Lower lobe of right lung (tissue), 2 donors: ENCODE results near the gene ENOX1. TPM values are rescaled to one million over a fixed set of nuclear protein-coding genes. Genes with fewer than 3 reads are reported as not detected.

Experiments
- ATAC-seq, 2 donors: fragments of 200-7000 bp; cut with Tn5 transposase; one replicate each; pipeline ENCODE4 v1.9.1; 2020 to 2022; ENCODE audit warnings: mild to moderate bottlenecking in 2 of 2, moderate library complexity in 2 of 2
- DNase-seq: peaks from one replicate; pipeline ENCODE4 v3.0.0-alpha.2; 2020
- H3K27ac ChIP-seq: fragments of 200-600 bp; one replicate; pipeline ENCODE4 v1.8.0; 2022
- H3K27me3 ChIP-seq: fragments of 200-600 bp; one replicate; pipeline ENCODE4 v1.8.0; 2022; ENCODE audit warnings: low read depth
- H3K36me3 ChIP-seq: fragments of 200-600 bp; one replicate; pipeline ENCODE4 v1.8.0; 2022; ENCODE audit warnings: mild to moderate bottlenecking
- H3K4me1 ChIP-seq: fragments of 200-600 bp; one replicate; pipeline ENCODE4 v1.8.0; 2022
- H3K4me3 ChIP-seq: fragments of 200-600 bp; one replicate; pipeline ENCODE4 v1.8.0; 2022; ENCODE audit warnings: mild to moderate bottlenecking
- H3K9me3 ChIP-seq: fragments of 200-600 bp; one replicate; pipeline ENCODE4 v1.8.0; 2022
- CTCF ChIP-seq: fragments of 200-600 bp; IDR thresholded peaks from one replicate; pipeline ENCODE4 v1.8.0; 2022; ENCODE audit warnings: antibody characterized with exemption, mild to moderate bottlenecking
- intact Hi-C: fragments of 100-400 bp; cut with DNase I; formaldehyde crosslinking; loops from one replicate; pipeline ENCODE4 v1.11.0; 2022
- total RNA-seq: library from RNA; stranded (reverse); fragmentation: NEBNext Ultra II Directional; extraction: Animal tissue kit (Norgen Biotek cat#: 25700); gene quantifications from one replicate; pipeline ENCODE4 v1.2.1, GENCODE V29; 2021
- donor health status: DM: no; HTN: yes; CAD: no; lungs with severe emphysema.

The ENOX1 gene
- total RNA-seq, 1 donor from 2014 or later = 2.0 TPM

DNA sequence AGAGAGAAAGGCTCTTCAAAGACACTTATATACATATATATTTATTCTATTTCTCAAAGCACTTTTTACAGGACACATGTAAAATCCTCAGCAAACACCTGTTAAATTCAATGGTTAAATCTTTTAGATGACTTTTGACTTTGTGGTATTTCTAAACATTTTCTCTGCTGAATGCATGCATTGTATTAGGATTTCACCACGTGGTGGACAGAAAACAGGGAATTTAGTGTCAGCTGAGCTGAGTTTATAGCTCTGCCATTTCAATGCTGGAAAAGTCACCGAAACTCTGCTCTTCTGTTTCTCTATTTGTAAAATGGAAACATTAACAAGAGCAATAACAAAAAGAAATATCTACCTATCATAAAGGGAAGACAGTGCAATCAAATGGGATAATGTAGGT is 375.6 kb downstream of the ENOX1 start:
- no peaks in the 10 kb centered on the region for H3K4me1 ChIP-seq
- H3K27me3 ChIP-seq = no peaks in the 10 kb centered on the region
- H3K27ac ChIP-seq = no peak overlapping the region
- DNase-seq (no peak), ATAC-seq (no peak)
- intact Hi-C loops = no loop called here
- no peaks in the 10 kb centered on the region for H3K36me3 ChIP-seq
- TF ChIP-seq CTCF = no peak
- no peaks in the 10 kb centered on the region for H3K9me3 ChIP-seq
- no peak overlapping the region for H3K4me3 ChIP-seq

DNA sequence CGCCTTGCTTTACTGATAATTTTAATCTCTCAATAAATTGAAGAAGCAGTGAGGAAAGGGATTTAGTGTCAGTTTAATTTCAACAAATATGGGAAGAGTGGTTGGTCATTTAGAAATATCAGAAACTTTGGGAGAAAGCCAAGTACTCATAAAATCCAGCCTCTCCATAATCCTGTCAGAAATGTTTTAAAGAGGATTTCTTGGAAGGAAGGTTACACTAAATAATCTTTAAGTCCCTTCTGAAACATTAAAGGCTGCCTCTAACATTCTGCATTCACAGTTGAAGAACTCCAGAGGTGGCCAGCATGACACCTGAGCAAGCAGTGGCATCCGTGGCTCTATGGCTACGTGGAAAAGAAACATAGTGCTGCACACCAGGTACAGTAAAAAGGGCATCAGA is 378.5 kb downstream of the ENOX1 start:
- no peaks in the 10 kb centered on the region for H3K9me3 ChIP-seq
- intact Hi-C loops = no loop called here
- H3K4me1 ChIP-seq = no peaks in the 10 kb centered on the region
- DNase-seq (no peak), ATAC-seq (no peak)
- no peaks in the 10 kb centered on the region for H3K27me3 ChIP-seq
- H3K36me3 ChIP-seq = no peaks in the 10 kb centered on the region
- no peak overlapping the region for H3K4me3 ChIP-seq
- H3K27ac ChIP-seq = no peak overlapping the region
- TF ChIP-seq CTCF = no peak

- H3K36me3 ChIP-seq = no peaks in the 10 kb centered on the region
- H3K9me3 ChIP-seq = no peaks in the 10 kb centered on the region
- TF ChIP-seq CTCF = no peak
- no peak for ATAC-seq
- H3K4me1 ChIP-seq = no peaks in the 10 kb centered on the region
- no peaks in the 10 kb centered on the region for H3K27me3 ChIP-seq
- intact Hi-C loops = no loop called here
- no peak for DNase-seq
- no peak overlapping the region for H3K27ac ChIP-seq
- H3K4me3 ChIP-seq = no peak overlapping the region
Measured at GRCh38 chr13:43407023-43407581, 379.7 kb downstream of the ENOX1 start.

DNA sequence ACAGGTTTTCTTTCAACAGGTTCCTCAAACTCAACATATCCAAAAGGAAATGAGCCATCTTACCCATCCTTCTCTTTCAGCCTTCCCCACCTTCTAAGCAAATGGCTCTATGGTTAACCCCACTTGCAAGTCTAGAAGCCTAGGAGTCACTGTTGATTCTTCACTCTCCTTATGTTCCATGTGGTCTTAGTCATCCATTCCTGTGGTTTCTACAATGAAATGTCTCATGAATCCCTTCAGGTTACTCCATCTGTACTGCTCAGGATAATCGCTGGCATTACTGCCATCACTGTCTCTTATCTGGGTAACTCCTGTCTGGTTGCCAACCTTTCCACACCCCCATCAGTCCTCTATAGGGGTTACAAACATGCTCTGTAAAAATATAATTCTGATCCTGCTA is 381.3 kb downstream of the ENOX1 start:
- no peaks in the 10 kb centered on the region for H3K9me3 ChIP-seq
- H3K4me3 ChIP-seq = no peak overlapping the region
- ATAC-seq (no peak), DNase-seq (no peak)
- no peak overlapping the region for H3K27ac ChIP-seq
- H3K36me3 ChIP-seq = no peaks in the 10 kb centered on the region
- H3K27me3 ChIP-seq = no peaks in the 10 kb centered on the region
- intact Hi-C loops = no loop called here
- H3K4me1 ChIP-seq = no peaks in the 10 kb centered on the region
- no peak for TF ChIP-seq CTCF

DNA sequence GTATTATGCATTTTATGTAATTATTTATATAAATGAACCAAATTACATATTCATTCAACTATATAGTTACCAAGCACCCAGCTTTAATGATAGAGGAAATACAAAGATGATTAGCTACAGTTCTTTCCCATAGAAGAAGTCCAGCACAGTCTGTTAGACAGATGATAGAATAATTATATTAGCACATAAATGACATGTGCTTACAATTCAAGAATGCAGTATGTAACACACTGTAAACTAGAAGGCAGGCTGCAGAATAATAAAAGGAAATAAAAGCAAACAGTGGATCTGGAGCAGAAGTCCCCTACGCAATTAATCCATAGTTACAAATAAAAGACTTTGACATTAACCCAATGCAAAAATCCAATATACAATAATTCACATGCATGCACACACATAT is 384.4 kb downstream of the ENOX1 start:
- H3K9me3 ChIP-seq = no peaks in the 10 kb centered on the region
- TF ChIP-seq CTCF = no peak
- no peaks in the 10 kb centered on the region for H3K4me1 ChIP-seq
- no peak for ATAC-seq
- intact Hi-C loops = no loop called here
- no peaks in the 10 kb centered on the region for H3K36me3 ChIP-seq
- no peak overlapping the region for H3K27ac ChIP-seq
- no peaks in the 10 kb centered on the region for H3K27me3 ChIP-seq
- DNase-seq = no peak
- no peak overlapping the region for H3K4me3 ChIP-seq

DNA sequence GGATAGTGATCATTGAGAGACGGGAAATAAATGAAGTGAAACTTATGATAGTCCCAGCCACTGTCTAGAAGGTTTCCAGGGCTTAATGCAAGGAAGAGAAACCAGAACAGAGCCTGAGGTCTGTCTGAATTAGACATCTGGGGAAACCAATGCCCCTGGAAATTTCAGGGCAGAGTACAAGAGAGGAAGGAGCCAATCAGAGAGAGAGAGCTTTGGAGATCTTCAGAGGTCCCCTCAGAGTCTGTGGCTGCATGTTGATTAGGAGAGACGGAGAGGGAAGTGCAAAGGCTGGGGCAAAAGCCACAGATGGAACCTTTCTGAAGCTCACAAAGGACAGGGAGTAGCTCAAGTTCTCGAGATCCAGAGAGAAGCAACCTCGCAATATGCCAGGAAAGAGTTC is 385.4 kb downstream of the ENOX1 start:
- TF ChIP-seq CTCF = no peak
- H3K4me1 ChIP-seq = no peaks in the 10 kb centered on the region
- H3K27ac ChIP-seq = no peak overlapping the region
- no peaks in the 10 kb centered on the region for H3K9me3 ChIP-seq
- intact Hi-C loops = no loop called here
- no peaks in the 10 kb centered on the region for H3K36me3 ChIP-seq
- ATAC-seq = peak in 1 of 2 donors; percentile 38
- no peak for DNase-seq
- H3K27me3 ChIP-seq = no peaks in the 10 kb centered on the region
- no peak overlapping the region for H3K4me3 ChIP-seq
